HUDEP-2 (cell line): Measurements from ENCODE around the gene COBL.

Experiments
- DNase-seq, 76 experiments: peaks; one replicate each; lab custom pipeline; 2025; ENCODE audit not compliant: unreplicated experiment in 76 of 76; lab: John Stamatoyannopoulos, UW

COBL gene

DNA sequence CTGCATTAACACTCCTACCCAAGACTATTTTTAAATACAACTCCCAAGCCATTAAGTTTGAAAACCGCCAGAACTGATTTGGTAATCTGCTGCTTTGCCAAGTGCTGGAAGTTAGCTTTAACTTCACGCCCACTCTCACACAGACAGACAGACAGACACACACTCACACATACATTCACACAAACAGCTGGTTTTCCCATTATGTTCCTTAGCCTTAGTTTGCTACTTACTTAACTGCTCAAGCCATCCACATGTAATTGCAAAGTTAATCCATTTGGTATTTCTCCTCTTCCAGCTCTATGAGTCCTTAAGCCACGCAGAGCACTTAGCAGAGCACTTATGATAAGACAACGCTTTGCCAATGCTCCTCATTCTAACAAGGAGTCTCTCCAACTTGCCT, 8.3 kb downstream of the COBL start:
- no peak for DNase-seq

DNA sequence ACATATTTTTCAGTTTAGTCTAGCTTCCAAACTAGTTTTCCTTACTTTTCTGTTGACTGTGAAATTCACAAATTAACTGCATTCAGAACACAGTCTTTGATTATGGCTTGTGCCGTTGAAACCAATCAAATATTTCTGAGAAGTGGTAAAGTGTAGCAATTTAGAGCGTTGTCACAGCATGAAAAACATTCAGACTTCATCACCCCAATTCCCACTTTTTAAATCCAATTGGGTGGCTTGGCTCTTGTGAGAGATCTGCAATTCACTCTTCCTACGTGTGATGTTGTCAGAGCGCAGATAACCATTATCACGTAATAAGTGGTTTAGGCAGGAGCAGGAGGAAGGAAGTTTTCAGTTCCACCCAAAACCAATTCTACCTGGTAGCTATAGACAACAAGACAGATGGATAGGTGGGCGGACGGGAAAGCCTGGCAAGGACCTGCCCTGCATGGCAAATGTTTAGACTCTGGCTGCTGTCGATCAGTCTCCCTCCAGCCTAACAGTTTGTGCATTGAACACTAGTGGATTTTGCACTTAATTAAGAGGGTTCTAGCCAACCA, 8.9 kb downstream of the COBL start:
- no peak for DNase-seq

DNA sequence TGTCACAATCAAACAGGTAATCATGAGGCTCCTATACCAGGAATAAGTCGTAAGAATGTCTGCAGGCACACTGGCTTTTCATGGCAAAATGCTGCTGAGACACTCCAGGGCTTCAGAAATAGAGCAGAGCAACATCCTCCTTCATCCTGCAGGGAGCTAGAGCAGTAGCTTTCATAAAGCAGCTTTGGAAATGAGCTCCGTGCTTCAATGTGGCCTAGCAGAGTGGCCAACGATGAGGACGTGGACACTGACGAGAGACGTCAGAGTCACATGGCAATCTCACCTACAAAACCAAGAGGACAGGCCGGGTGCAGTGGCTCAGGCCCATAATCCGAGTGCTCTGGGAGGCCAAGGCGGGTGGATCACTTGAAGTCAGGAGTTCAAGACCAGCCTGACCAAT, 9.8 kb downstream of the COBL start:
- DNase-seq: no peak

DNA sequence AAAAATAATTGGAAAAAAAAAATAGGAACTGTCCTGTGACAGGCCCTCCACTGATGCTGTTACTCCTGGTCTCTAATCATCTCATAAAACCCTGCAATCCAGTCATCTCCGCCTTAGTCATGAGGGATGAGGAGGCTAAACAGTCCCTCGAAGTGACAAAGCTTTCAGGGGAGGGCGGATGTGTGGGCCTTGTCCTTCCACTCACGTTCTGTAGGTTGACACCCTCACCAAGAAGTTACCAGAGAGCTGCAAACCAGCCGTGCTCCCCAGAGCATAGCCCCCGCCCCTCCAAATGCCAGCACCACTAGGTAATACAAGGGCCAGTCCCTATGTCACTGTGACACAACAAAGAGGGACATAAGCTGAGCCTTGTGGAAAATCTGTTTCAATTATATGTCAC, 11.9 kb downstream of the COBL start:
- no peak for DNase-seq

DNA sequence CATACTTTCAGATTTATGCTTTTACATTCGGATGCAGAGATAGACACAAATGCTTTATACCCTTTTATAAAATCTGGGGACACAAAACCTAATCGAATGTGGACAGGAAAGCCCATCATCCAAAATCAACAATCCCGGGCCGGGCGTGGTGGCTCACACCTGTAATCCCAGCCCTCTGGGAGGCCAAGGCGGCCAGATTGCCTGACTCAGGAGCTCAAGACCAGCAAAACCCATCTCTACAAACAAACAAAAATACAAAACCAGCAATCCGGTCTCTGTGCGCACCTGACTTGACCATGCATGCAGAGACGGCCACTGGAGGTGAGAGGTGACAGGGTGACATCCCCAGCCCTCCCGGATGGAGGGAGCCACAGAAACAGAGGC, 13.5 kb downstream of the COBL start:
- no peak for DNase-seq

DNA sequence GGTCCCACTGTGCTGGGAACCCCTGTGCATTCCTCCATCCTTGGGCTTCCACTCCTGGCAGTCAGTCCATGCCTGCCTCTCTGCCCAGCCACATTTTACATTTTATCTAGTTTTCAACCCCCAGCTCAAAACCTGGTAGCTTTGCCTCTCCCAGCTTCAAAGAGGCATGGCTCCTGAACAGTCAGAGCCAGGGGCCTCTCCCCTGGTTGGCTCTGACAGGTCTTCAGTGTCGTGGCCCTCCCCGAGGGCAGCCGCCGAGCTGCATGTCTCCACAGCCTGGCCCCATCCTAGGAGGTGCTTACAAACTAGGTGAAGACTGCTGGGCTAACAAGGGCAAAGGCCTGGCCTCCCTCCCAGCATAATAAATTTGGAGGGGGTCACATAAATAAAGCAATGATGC, 14.8 kb downstream of the COBL start:
- DNase-seq: no peak

DNA sequence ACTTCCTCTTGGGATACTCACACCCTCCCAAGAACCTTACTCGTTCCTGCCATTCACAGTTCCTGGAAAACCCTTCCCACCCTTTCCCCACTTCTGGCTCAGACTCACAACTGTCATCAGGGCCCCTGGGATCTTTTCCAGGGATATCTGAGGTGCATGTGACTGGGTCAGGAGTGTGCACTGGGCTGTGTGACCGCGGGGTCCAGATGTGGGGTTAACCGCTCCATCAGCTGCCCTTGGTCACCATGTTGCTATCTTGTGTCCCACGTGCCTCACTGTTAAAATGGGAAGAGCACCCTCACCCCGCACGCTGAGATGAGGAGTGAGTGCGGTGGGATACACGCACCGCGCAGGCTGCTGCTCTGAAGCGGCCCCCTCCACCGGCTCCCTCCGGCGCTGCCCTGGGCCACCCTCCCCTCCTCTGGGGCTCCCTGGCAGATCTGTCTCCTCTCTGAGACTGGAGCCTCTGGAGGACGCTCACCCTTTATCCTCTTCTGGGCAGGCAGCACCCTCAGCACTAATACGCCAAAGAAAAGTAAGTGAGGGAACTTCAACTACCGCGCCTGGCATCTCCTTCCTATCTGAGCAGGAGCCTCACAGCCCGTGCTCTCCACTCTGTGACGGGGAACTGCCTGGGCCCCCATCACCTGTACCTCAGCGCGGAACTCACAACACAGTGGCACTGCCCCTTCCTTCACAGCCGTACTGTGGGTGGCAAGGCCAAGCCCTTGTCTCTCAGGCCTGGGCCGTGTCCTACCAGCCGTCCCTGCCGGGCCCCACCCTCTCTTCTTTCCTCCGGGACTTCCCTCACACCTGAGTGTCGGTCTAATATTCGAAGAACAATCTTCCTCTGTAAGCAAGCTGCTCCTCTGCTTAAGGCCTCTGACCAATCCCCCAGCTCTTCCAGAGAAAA, 15.6 kb downstream of the COBL start:
- DNase-seq: no peak

DNA sequence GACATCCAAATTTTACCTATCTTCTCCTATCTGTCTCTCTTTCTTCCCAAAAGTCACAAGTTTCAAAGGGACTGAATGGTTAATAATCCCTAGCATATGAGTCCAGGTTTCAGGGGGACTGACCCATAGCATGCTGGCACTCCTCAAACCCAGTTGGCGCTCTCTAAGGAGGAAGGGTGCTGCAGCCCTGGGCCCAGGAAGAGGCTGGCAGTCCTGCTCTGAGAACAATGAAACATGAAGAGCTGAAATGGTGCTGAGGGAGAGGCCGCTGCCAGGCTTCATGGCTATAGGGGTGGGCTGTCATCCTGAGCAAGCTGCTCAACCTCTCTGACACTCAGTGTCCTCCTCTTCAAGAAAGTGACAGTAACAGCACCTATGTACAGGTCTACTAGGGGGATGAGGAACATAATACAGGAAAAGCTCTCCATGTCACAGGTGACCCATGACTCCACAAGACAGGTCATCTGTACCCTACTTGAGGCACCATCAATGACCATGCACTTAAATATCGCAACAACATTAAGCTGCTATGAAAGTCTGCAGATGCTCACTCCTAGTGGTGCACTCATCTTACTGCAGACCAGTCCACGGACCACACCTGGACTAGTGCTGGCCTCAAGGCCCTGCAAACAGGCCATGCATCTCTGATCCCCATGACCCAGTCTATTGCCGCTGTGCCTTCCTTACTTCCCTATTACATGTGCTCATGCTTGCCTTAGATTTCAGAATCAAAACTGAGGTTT, 17.0 kb downstream of the COBL start:
- DNase-seq: no peak

DNA sequence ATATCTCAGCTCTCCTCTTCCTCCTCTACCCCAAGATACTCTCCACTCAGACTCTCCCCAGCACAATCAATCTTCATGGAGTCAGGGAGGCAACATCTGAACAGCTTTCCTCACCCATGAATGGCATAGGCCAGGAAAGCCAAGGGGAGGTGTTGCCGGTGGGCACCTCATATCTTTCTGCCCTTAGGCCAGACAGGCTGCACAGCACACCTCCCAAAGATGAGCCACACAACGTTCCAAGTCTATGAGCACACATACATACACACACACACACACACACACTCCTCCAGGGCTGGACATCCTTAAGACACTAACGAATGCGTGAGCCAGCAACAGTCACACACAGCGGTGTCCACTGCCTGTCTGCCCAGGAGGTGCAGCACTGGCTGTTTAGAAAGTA, 17.7 kb downstream of the COBL start:
- DNase-seq: no peak

DNA sequence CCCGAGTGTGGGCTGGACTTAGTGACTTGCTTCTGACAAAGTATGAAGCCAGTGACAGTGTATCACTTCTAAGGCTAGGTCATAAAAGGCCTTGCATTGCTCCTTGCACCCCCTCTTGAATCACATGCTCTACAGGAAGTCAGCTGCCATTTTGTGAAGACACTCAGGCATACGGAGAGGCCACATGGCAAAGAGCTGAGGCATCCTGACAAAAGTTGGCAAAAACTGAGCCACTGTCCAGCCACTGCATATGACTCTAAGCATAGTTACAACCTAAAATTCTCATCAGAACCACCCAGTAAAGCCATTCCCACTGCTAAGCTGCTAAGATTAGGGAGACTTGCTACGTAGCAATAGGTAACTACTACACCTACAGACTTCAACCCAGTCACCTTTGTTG, 18.6 kb downstream of the COBL start:
- DNase-seq: no peak

DNA sequence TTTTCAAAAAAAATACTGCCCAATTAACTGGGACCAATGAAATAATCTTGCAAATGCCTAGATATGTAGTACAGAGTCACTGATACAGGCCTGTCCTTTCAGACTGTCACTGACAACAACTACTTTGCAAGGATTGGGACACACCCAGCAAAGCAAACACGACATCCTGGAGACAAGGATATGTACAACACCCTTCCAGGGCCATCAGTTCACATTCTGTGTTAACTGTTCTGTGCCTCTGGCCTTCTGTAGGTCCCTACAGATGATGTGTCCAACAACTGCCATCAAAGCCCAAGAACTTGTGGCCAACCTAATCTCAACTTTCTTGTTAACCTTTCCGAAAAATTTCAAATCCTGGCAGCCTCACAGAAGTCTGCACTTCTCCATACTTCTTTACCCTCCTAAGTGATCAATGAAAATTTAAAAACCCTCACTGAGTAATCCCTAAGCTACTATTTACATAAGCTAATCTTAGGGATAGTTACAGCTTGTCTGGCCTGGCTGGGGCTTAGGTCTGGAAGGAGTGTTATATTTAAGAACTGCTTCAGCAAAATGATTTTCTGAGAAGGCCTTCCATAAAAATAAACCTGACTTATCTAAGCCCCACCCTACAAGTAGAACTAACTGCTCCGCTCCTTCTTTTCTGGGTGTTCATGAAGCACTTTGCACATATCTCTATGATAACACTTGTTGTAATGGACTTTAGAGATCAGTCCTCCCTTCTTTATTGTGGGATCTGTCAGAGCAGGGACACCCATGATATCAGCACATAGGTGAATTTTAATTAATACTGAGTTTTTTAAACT, 21.0 kb downstream of the COBL start:
- no peak for DNase-seq

DNA sequence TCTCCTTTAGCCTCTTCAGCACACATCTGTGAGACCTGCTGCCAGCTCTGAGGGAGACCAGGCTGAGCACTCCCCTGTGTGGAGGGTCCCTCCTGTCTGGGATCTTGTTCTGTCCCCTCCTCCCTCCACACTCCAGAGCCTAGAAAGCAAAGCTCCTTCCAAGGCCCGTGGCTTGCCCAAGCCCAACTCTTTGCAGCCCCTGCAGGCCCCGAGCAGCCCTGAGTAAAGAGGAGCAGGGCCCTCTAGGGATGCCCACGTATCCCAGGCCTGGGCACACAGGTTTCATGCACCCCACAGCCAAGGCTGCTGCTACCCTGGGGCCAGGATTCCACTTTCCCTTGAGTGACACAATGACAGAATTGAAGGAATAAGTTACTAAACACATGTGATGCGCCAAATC, 24.0 kb downstream of the COBL start:
- DNase-seq: no peak

DNA sequence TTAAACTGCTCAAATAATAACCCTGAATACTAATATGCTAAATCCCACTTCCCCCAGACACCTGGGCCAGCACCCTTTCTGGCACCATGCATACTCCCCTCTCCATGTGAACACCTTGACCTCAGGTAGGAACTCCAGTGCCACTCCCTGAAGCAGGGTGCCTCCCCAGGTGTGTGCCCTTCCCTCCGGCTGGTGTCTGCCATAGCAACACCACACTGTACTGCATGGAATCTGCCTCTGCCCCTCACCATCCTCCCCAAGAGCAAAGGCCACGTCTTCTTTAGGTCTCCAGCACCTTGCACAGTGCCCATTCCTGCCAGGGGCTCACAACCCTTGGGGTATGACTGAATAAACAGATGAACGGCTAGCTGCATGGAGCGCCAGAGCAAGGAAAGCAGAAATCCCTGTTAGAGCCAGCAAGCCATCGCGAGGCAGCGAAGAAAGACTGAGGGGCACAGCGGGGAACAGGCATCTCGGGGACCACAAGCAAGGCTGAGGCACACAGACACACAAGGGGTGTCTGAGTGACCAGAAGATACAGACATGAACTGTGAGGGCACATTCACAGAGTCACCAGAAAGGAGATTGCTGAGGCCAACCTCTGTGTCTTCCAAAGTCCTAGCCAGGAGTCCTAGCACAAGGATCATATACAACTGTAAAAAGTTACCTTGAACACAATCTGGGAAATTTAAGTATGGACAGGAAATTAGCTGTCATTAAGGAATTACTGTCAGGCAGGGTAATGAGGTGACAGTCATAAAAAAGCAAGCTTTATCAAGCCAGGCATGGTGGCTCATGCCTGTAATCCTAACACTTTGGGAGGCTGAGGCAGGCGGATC, 25.7 kb downstream of the COBL start:
- DNase-seq: no peak

DNA sequence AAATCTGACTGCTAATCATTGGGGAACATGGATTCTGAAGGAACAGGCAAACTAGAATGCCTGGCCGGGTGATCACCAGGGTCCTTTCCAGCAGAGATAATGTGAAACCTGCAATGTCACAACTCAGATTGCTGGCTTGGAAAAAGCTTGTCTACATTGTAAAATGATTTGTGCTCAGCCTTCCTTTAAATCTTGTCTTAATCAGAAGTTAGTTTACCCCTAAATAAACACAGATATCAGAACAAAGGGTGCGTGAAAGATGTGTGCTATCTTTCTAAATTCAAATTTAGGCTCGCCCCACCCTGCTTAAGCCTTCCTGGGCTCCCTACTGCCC, 26.3 kb downstream of the COBL start:
- DNase-seq: no peak

DNA sequence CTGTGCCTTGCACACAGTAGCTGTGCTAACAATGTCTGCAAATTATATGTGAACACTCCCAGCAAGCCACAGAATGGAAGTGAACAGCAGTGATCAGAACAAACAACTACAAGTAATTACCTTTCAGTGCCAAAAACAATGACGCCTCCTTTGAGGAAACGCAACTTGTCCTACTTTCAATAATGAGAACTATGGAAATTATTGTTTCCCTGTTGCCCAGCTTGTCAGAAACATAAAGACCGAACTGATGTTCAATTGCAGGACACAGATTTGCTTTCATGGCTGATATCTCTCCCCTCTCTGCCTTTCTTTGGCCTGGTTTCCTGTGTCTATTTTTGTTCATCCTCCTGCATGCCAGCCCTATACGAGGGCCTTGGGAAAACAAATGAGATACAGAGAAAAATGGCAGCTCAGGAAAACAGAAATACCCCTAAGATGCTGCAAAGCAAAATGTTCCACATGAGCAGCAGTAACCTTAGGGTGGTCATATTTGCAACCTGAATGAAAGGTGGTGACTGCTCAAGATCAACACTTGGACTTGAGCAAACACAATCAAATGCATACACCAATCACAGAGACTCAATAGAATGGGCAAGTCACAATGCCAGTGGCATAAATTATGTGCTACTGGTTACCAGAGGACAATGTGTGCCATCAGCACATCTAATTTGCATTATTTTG, 26.8 kb downstream of the COBL start:
- no peak for DNase-seq

DNA sequence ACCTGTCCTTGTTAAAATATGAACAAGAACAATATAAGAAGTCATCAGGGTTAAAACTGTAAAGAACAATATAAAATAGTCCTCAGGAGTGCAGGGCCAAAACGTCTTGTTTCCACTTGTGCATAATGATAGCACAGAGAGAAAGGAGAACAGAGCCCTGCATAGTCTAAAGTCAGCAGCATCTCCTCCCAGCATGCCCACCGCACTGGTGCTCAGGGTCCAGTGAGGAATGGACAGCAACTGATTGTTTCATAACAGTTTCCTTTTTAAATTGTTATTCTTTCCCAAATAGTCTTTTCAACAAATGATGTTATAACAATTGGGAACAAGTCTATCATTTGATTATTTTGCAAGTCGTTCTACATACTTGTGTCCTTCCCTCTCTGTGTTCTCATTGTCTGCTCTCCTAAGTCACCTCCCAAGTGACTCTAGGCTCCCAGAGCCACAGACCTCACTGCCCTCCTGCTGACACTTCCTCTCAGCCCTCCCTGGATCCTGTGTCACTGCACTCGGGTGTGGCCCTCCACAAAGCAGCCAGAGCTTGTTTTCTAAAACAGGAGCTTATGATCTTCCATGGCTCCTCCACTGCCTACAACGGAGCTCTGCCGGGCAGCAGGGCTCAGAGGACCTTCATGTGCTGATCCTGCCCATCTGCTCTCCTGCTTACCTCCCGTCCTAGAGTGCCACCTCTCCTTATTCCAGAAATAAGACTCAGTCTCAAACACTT, 27.6 kb downstream of the COBL start:
- DNase-seq: no peak

DNA sequence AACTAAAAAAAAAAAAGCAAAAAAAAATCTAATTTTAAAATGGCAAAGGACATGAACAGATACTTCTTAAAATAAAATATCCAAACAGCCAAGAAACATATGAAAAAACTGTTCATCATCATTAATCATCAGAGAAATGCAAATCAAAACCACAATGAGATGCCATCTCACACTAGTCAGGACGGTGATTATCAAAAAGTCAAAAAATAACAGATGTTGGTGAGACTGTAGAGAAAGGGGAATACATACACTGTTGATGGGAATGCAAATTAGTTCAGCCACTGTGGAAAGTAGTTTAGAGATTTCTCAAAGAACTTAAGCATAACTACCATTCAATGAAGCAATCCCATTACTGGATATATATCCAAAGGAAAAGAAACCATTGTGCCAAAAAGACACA, 30.2 kb downstream of the COBL start:
- no peak for DNase-seq

DNA sequence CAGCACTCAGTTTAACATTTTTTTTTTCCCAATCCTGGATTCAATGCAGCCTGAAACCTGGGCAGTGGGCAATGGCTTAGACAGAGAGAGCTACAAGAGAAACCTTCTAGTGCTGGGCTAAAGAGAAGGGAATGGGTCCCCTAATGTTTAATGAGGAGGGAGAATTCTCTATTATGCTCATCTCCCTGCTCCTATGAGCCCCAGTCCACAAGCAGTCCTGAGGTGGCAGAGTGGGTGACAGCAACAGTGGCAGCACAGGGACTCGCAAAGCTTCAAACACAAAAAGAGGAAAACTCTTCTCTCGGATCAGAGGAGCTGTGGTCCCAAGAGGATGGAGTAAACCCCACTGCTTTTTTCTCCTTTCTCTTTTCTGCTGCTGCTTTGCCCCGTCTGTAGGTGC, 36.5 kb downstream of the COBL start:
- no peak for DNase-seq

DNA sequence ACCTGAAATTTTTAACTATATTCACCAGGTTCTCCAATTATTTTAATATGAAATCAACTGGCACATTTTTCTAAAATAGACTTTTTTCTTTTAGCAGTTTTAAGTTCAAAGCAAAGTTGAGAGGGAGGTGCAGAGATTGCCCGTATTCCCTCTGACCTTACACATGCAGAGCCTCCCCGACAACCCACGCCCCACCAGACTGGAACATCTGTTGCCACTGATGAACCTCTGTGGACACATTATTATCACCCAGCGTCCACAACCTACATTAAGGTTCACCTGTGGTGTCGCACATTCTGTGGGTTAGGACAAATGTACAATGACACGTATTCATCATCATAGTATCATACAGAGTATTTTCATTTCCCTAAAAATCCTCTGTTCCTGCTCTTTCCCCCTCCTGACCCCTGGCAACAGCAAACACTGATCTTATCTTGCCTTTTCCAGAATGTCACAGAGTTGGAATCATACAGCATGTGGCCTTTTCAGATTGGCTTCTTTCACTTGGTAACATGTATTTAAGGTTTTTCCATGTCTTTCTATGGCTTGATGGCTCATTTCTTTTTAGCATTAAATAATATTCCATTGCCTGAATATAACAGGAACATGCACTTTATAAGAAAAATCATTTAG, 37.1 kb downstream of the COBL start:
- DNase-seq: no peak
